Suprapubic skin (tissue), 4 donors: ENCODE measurements around the gene GPSM1. TPM values are rescaled to one million over a fixed set of nuclear protein-coding genes. Genes with fewer than 3 reads are reported as not detected.

Experiments used
- DNase-seq, 2 donors: peaks; one replicate each; pipeline ENCODE4 v3.0.0-alpha.2; 2019; ENCODE audit warnings: low spot score in 2 of 2
- H3K27ac ChIP-seq: fragments of 200-600 bp; sonication (generic); one replicate; pipeline ENCODE4 v1.5.1; 2019
- H3K27me3 ChIP-seq: fragments of 200-600 bp; sonication (generic); one replicate; pipeline ENCODE4 v1.5.1; 2019
- H3K36me3 ChIP-seq: fragments of 200-600 bp; sonication (generic); one replicate; pipeline ENCODE4 v1.5.1; 2019
- H3K4me1 ChIP-seq: fragments of 200-600 bp; sonication (generic); one replicate; pipeline ENCODE4 v1.5.1; 2019
- H3K4me3 ChIP-seq: fragments of 200-600 bp; sonication (generic); one replicate; pipeline ENCODE4 v1.5.1; 2019; ENCODE audit warnings: mild to moderate bottlenecking
- H3K9me3 ChIP-seq: fragments of 200-600 bp; sonication (generic); one replicate; pipeline ENCODE4 v1.5.1; 2019
- CTCF ChIP-seq, 2 donors: fragments of 200-600 bp in 1 of 2; fragments of 450-650 bp in 1 of 2; sonication (generic) in 1 of 2; IDR thresholded peaks; one replicate each; pipeline ENCODE4 v1.5.1; 2016 to 2019; ENCODE audit warnings: antibody characterized with exemption in 2 of 2, mild to moderate bottlenecking in 1 of 2, moderate library complexity in 1 of 2
- EP300 ChIP-seq: sonication (generic); formaldehyde crosslinking; IDR thresholded peaks from one replicate; pipeline ENCODE4 v1.6.1; 2017; ENCODE audit warnings: antibody characterized with exemption
- POLR2A ChIP-seq, 2 donors: fragments of 450-650 bp; IDR thresholded peaks; one replicate each; pipeline ENCODE4 v1.6.1; 2017; ENCODE audit warnings: antibody characterized with exemption in 2 of 2, mild to moderate bottlenecking in 2 of 2, moderate library complexity in 2 of 2
- POLR2AphosphoS5 ChIP-seq, 3 donors: sonication (generic); formaldehyde crosslinking; IDR thresholded peaks; one replicate each; pipeline ENCODE4 v1.6.1; 2017; ENCODE audit warnings: antibody characterized with exemption in 3 of 3
- WGBS: methylation state at CpG from one replicate; pipeline ENCODE4 v1.1.5; 2018; 5-methylcytosine and 5-hydroxymethylcytosine counted together
- total RNA-seq, 4 donors: library from RNA; depleted of rRNA; stranded (reverse); fragments of >200 nt; gene quantifications; one replicate each; pipeline ENCODE4 v1.1.0, GENCODE V29; 2016

The GPSM1 gene
- total RNA-seq, 4 donors from 2014 or later: 11.5 to 14.6 (median 13.7) TPM

GRCh38 chr9:136336156-136336870 lies 9.0 kb downstream of the GPSM1 start:
- H3K27ac ChIP-seq: no peak overlapping the region
- no peak overlapping the region for H3K4me3 ChIP-seq
- DNase-seq: no peak
- H3K9me3 ChIP-seq: no peaks in the 10 kb centered on the region
- H3K27me3 ChIP-seq: no peaks in the 10 kb centered on the region
- peaks cover 34% of the 10 kb centered on the region for H3K36me3 ChIP-seq
- H3K4me1 ChIP-seq: peaks cover 4% of the 10 kb centered on the region
- TF ChIP-seq POLR2AphosphoS5 (IDR thresholded peaks at IDR 0.05): no peak
- no peak for TF ChIP-seq POLR2A (IDR thresholded peaks at IDR 0.05)
- no peak for TF ChIP-seq CTCF (IDR thresholded peaks at IDR 0.05)
- TF ChIP-seq EP300: no peak
- 92% methylated on average over 16 of the region's 30 CpGs for WGBS

- H3K4me1 ChIP-seq: peaks cover 6% of the 10 kb centered on the region
- no peaks in the 10 kb centered on the region for H3K27me3 ChIP-seq
- WGBS: 93% methylated on average over 12 of the region's 23 CpGs
- no peaks in the 10 kb centered on the region for H3K9me3 ChIP-seq
- TF ChIP-seq CTCF (IDR thresholded peaks at IDR 0.05) (no peak), POLR2A (IDR thresholded peaks at IDR 0.05) (no peak), EP300 (no peak), POLR2AphosphoS5 (IDR thresholded peaks at IDR 0.05) (no peak)
- H3K4me3 ChIP-seq: no peak overlapping the region
- H3K36me3 ChIP-seq: peaks cover 34% of the 10 kb centered on the region
- no peak overlapping the region for H3K27ac ChIP-seq
- DNase-seq: no peak
Observed at GRCh38 chr9:136336881-136337280, 9.5 kb downstream of the GPSM1 start.

GRCh38 chr9:136337416-136338395 lies 10.4 kb downstream of the GPSM1 start:
- 100% methylated on average over 3 of the region's 43 CpGs for WGBS
- no peaks in the 10 kb centered on the region for H3K27me3 ChIP-seq
- no peak for TF ChIP-seq POLR2AphosphoS5 (IDR thresholded peaks at IDR 0.05)
- TF ChIP-seq POLR2A (IDR thresholded peaks at IDR 0.05): no peak
- TF ChIP-seq EP300: no peak
- TF ChIP-seq CTCF (IDR thresholded peaks at IDR 0.05): no peak
- peaks cover 14% of the 10 kb centered on the region for H3K4me1 ChIP-seq
- H3K4me3 ChIP-seq: no peak overlapping the region
- DNase-seq: no peak
- H3K9me3 ChIP-seq: no peaks in the 10 kb centered on the region
- peaks cover 34% of the 10 kb centered on the region for H3K36me3 ChIP-seq
- no peak overlapping the region for H3K27ac ChIP-seq

GRCh38 chr9:136338511-136338910 lies 11.2 kb downstream of the GPSM1 start:
- DNase-seq: no peak
- TF ChIP-seq POLR2A (IDR thresholded peaks at IDR 0.05) (no peak), POLR2AphosphoS5 (IDR thresholded peaks at IDR 0.05) (no peak), CTCF (IDR thresholded peaks at IDR 0.05) (no peak), EP300 (no peak)
- no CpG with 5 or more reads among the region's 25 CpGs for WGBS
- peaks cover 22% of the 10 kb centered on the region for H3K4me1 ChIP-seq
- H3K27me3 ChIP-seq: no peaks in the 10 kb centered on the region
- H3K27ac ChIP-seq: no peak overlapping the region
- no peak overlapping the region for H3K4me3 ChIP-seq
- no peaks in the 10 kb centered on the region for H3K9me3 ChIP-seq
- H3K36me3 ChIP-seq: peaks cover 34% of the 10 kb centered on the region
